B cell (primary cell): ENCODE data around the gene RGS6. TPM values are rescaled to one million over a fixed set of nuclear protein-coding genes. Genes with fewer than 3 reads are reported as not detected.

Source experiments
- ATAC-seq: fragments of 200-7000 bp; cut with Tn5 transposase; one replicate; pipeline ENCODE4 v1.10.0; 2021; ENCODE audit warnings: low read depth, mild to moderate bottlenecking, moderate number of reproducible peaks, moderate library complexity
- CTCF ChIA-PET: fragments of 350-600 bp; sonication (Branson Sonifier 250); formaldehyde crosslinking; loops from one replicate; lab custom pipeline; 2021; ENCODE audit warnings: antibody characterized with exemption, inconsistent platforms; lab: Charles Lee
- POLR2A ChIA-PET: fragments of 350-600 bp; sonication (Branson Sonifier 250); formaldehyde crosslinking; loops from one replicate; lab custom pipeline; 2021; ENCODE audit warnings: antibody characterized with exemption; lab: Charles Lee
- DNase-seq: peaks from one replicate; pipeline ENCODE4 v3.0.0; 2013
- H2AFZ ChIP-seq: 2 replicates; pipeline ENCODE4 v1.6.1; 2012; ENCODE audit warnings: mild to moderate bottlenecking, low read depth, low read length; ENCODE audit not compliant: insufficient read depth, poor library complexity, severe bottlenecking
- H3K27ac ChIP-seq, 2 donors: 1 replicate in 1 of 2; 2 replicates in 1 of 2; pipeline ENCODE4 v1.5.1; 2012 to 2013; ENCODE audit warnings: low read length in 2 of 2, mild to moderate bottlenecking in 2 of 2, moderate library complexity in 1 of 2
- H3K27me3 ChIP-seq, 4 experiments: fragments of 200-600 bp in 1 of 4; sonication (generic) in 1 of 4; replicated peaks in 1 of 4; 1 replicate in 2 of 4; 2 replicates in 2 of 4; pipeline versions ENCODE4 v1.6.1 to v1.7.0; 2013 to 2016; ENCODE audit warnings: low read length in 3 of 4, mild to moderate bottlenecking in 2 of 4, mixed read lengths in 1 of 4, moderate library complexity in 1 of 4; ENCODE audit not compliant: insufficient read depth in 4 of 4, control insufficient read depth in 3 of 4; ENCODE audit errors: control extremely low read depth in 1 of 4
- H3K36me3 ChIP-seq, 2 experiments: replicated peaks in 1 of 2; 1 replicate in 1 of 2; 2 replicates in 1 of 2; pipeline versions ENCODE4 v1.6.1 to v1.7.1; 2013; ENCODE audit warnings: low read length in 1 of 2; ENCODE audit not compliant: insufficient read depth in 2 of 2, control insufficient read depth in 1 of 2; ENCODE audit errors: control extremely low read depth in 1 of 2, extremely low read depth in 1 of 2
- H3K4me1 ChIP-seq, 2 donors: fragments of 200-600 bp in 1 of 2; sonication (generic) in 1 of 2; 1 replicate in 1 of 2; 2 replicates in 1 of 2; pipeline versions ENCODE4 v1.5.1 to v1.6.1; 2013 to 2017; ENCODE audit warnings: low read length in 2 of 2; ENCODE audit not compliant: control insufficient read depth in 2 of 2, insufficient read depth in 2 of 2
- H3K4me2 ChIP-seq: replicated peaks from 2 replicates; pipeline ENCODE3; 2012; ENCODE audit warnings: mild to moderate bottlenecking, low read depth, low read length; ENCODE audit not compliant: poor library complexity, severe bottlenecking
- H3K4me3 ChIP-seq, 5 experiments: fragments of 200-600 bp in 1 of 5; sonication (generic) in 1 of 5; 1 replicate in 3 of 5; 2 replicates in 2 of 5; pipeline versions ENCODE4 v1.5.1 to v1.7.0; 2011 to 2016; ENCODE audit warnings: low read length in 4 of 5, mild to moderate bottlenecking in 4 of 5, low read depth in 2 of 5, control low read depth in 1 of 5, moderate library complexity in 1 of 5; ENCODE audit not compliant: insufficient read depth in 1 of 5; ENCODE audit errors: control extremely low read depth in 1 of 5, extremely low read depth in 1 of 5
- H3K79me2 ChIP-seq: fragments of 200-600 bp; sonication (generic); one replicate; pipeline ENCODE4 v1.6.0; 2016; ENCODE audit warnings: low read length; ENCODE audit not compliant: control insufficient read depth, insufficient read depth
- H3K9ac ChIP-seq: fragments of 200-600 bp; sonication (generic); 2 replicates; pipeline ENCODE4 v1.6.1; 2017; ENCODE audit warnings: mild to moderate bottlenecking, low read length, moderate library complexity
- H3K9me3 ChIP-seq, 3 donors: one replicate each; pipeline versions ENCODE4 v1.6.1 to v1.7.1; 2013; ENCODE audit warnings: low read length in 2 of 3; ENCODE audit not compliant: control insufficient read depth in 2 of 3, insufficient read depth in 1 of 3; ENCODE audit errors: control extremely low read depth in 1 of 3
- H4K20me1 ChIP-seq: 2 replicates; pipeline ENCODE4 v1.6.0; 2012; ENCODE audit warnings: mild to moderate bottlenecking, low read length; ENCODE audit not compliant: insufficient read depth, control insufficient read depth, poor library complexity, severe bottlenecking
- H3K27ac Mint-ChIP-seq: one replicate; pipeline ENCODE4 v1.8.0; 2021; ENCODE audit warnings: mixed read lengths
- H3K27me3 Mint-ChIP-seq: one replicate; pipeline ENCODE4 v1.8.0; 2021; ENCODE audit warnings: mixed read lengths
- H3K4me1 Mint-ChIP-seq: one replicate; pipeline ENCODE4 v1.8.0; 2021; ENCODE audit warnings: mixed read lengths
- H3K4me3 Mint-ChIP-seq: one replicate; pipeline ENCODE4 v1.8.0; 2021; ENCODE audit warnings: mixed read lengths
- H3K9me3 Mint-ChIP-seq: one replicate; pipeline ENCODE4 v1.8.0; 2022; ENCODE audit warnings: mixed read lengths; ENCODE audit not compliant: insufficient read depth
- CTCF ChIP-seq: fragments of 200-600 bp; IDR thresholded peaks from one replicate; pipeline ENCODE4 v1.8.0; 2022; ENCODE audit warnings: antibody characterized with exemption, mild to moderate bottlenecking
- EZH2 ChIP-seq: IDR thresholded peaks from 2 replicates; pipeline ENCODE4 v1.6.1; 2012; ENCODE audit warnings: borderline replicate concordance, low read depth, mild to moderate bottlenecking, moderate library complexity, low read length; ENCODE audit not compliant: insufficient read depth, poor library complexity, severe bottlenecking
- WGBS: methylation state at CpG from one replicate; pipeline ENCODE4 v1.1.5; 2013; ENCODE audit warnings: missing lambda C conversion rate; ENCODE audit not compliant: insufficient coverage; 5-methylcytosine and 5-hydroxymethylcytosine counted together
- intact Hi-C: fragments of 100-400 bp; cut with micrococcal nuclease; formaldehyde crosslinking; loops from one replicate; pipeline ENCODE4 v1.10.0; 2022
- polyA plus RNA-seq: library from polyadenylated mRNA; depleted of rRNA; stranded (reverse); fragments of >200 nt; gene quantifications from 2 replicates; pipeline ENCODE4 v1.2.3, GENCODE V29; 2012
- total RNA-seq, 2 donors: library from RNA; stranded (reverse); fragments of 120-200 nt in 1 of 2; gene quantifications; 1 replicate in 1 of 2; 2 replicates in 1 of 2; pipeline versions ENCODE4 v1.2.3 to v1.2.4, GENCODE V29; 2013 to 2022

RGS6 gene
- total and polyA plus RNA-seq, 2 donors (not counting 1 experiment from before 2014, with no cell fraction given), result 0.07 TPM; not detected in 1

GRCh38 chr14:72033365-72033764 is 101.1 kb downstream of the RGS6 start:
- POLR2A ChIA-PET, result no interaction called here
- no peak overlapping the region for H3K4me2 ChIP-seq
- no peak overlapping the region for H3K27ac ChIP-seq
- no peaks in the 10 kb centered on the region for H3K79me2 ChIP-seq
- H3K4me3 ChIP-seq, result no peak overlapping the region
- WGBS, result 86% methylated on average over 1 of the region's 4 CpGs
- Mint-ChIP-seq H3K4me3 (no peak overlapping the region), H3K9me3 (peaks cover 3% of the 10 kb centered on the region), H3K4me1 (no peaks in the 10 kb centered on the region), H3K27me3 (peaks cover 9% of the 10 kb centered on the region), H3K27ac (no peak overlapping the region)
- H3K9me3 ChIP-seq, result no peaks in the 10 kb centered on the region
- no peak overlapping the region for H3K9ac ChIP-seq
- no peak for DNase-seq
- CTCF ChIA-PET, result no interaction called here
- no peak for ATAC-seq
- H3K4me1 ChIP-seq, result no peaks in the 10 kb centered on the region
- no peaks in the 10 kb centered on the region for H3K27me3 ChIP-seq
- no peak overlapping the region for H2AFZ ChIP-seq
- H4K20me1 ChIP-seq, result no peaks in the 10 kb centered on the region
- intact Hi-C loops, result no loop called here
- TF ChIP-seq CTCF (no peak), EZH2 (no peak)
- no peaks in the 10 kb centered on the region for H3K36me3 ChIP-seq

GRCh38 chr14:72040528-72040927 is 108.3 kb downstream of the RGS6 start:
- H3K4me2 ChIP-seq, result no peak overlapping the region
- H4K20me1 ChIP-seq, result no peaks in the 10 kb centered on the region
- Mint-ChIP-seq H3K9me3 (peaks cover 13% of the 10 kb centered on the region), H3K4me3 (no peak overlapping the region), H3K27me3 (peaks cover 26% of the 10 kb centered on the region), H3K27ac (no peak overlapping the region), H3K4me1 (no peaks in the 10 kb centered on the region)
- H3K4me3 ChIP-seq, result no peak overlapping the region
- H2AFZ ChIP-seq, result no peak overlapping the region
- no peak overlapping the region for H3K27ac ChIP-seq
- no peak for DNase-seq
- no peak for ATAC-seq
- H3K4me1 ChIP-seq, result no peaks in the 10 kb centered on the region
- H3K36me3 ChIP-seq, result no peaks in the 10 kb centered on the region
- no peak overlapping the region for H3K9ac ChIP-seq
- ChIA-PET POLR2A (no interaction called here), CTCF (no interaction called here)
- no peak for TF ChIP-seq CTCF
- no peak for TF ChIP-seq EZH2
- peaks cover 0 to 13% (median 5%) of the 10 kb centered on the region in 3 donors for H3K9me3 ChIP-seq
- no peaks in the 10 kb centered on the region for H3K79me2 ChIP-seq
- peaks cover 0 to 9% (median 3%) of the 10 kb centered on the region in 4 experiments for H3K27me3 ChIP-seq
- intact Hi-C loops, result no loop called here
